Coronary artery (tissue), 2 donors: ENCODE data around the gene OSBPL2.

Experiments
- DNase-seq: peaks from one replicate; pipeline ENCODE4 v3.0.0-alpha.2; 2017; ENCODE audit warnings: low spot score
- H3K27ac ChIP-seq, 2 donors: fragments of 200-600 bp; sonication (generic); one replicate each; pipeline ENCODE4 v1.5.1; 2016 to 2019
- H3K4me3 ChIP-seq: fragments of 200-600 bp; sonication (generic); 2 replicates; pipeline ENCODE4 v1.5.1; 2016; ENCODE audit warnings: mild to moderate bottlenecking, moderate library complexity
- CTCF ChIP-seq: fragments of 200-600 bp; sonication (generic); IDR thresholded peaks from one replicate; pipeline ENCODE4 v1.5.1; 2019; ENCODE audit warnings: antibody characterized with exemption

OSBPL2 gene

GRCh38 chr20:62325172-62325905, 87.0 kb downstream of the OSBPL2 start:
- TF ChIP-seq CTCF = no peak

GRCh38 chr20:62326559-62326958, 88.2 kb downstream of the OSBPL2 start:
- DNase-seq = no peak
- no peak overlapping the region for H3K27ac ChIP-seq
- no peak overlapping the region for H3K4me3 ChIP-seq
- no peak for TF ChIP-seq CTCF

More at GRCh38 chr20:62325172-62325905, 87.0 kb downstream of the OSBPL2 start:
- Histone ChIP-seq H3K4me3 (no peak overlapping the region), H3K27ac (no peak overlapping the region)
- no peak for DNase-seq

- Histone ChIP-seq H3K27ac (no peak overlapping the region), H3K4me3 (no peak overlapping the region)
- no peak for DNase-seq
- no peak for TF ChIP-seq CTCF
These were observed 88.8 kb downstream of the OSBPL2 start for GRCh38 chr20:62326959-62327725.

- no peak for TF ChIP-seq CTCF
- Histone ChIP-seq H3K4me3 (no peak overlapping the region), H3K27ac (no peak overlapping the region)
- DNase-seq = no peak
These were observed 89.6 kb downstream of the OSBPL2 start for GRCh38 chr20:62327726-62328495.

- no peak for TF ChIP-seq CTCF
- Histone ChIP-seq H3K4me3 (no peak overlapping the region), H3K27ac (no peak overlapping the region)
- DNase-seq = no peak
These were observed 90.5 kb downstream of the OSBPL2 start for GRCh38 chr20:62328684-62329388.
